Astrocyte (in vitro differentiated cells and primary cell): ENCODE data around the gene KPNA6.
"Not testable (repeated sequence)": the region's sequence is repeated elsewhere in the genome, so short reads cannot be mapped to it uniquely, and the experiment has no call there.

ENCODE experiments used
- CTCF ChIP-seq: IDR thresholded peaks from 2 replicates; pipeline ENCODE4 v1.5.1; 2011; ENCODE audit warnings: low read depth, mild to moderate bottlenecking, inconsistent platforms, low read length, moderate library complexity; ENCODE audit not compliant: insufficient read depth
- EZH2 ChIP-seq: IDR thresholded peaks from 2 replicates; pipeline ENCODE4 v1.6.1; 2012; ENCODE audit warnings: mild to moderate bottlenecking, low read length, inconsistent platforms; ENCODE audit not compliant: insufficient read depth

- TF ChIP-seq CTCF, EZH2: not testable (repeated sequence)
Observed at GRCh38 chr1:32123361-32123760, 15.5 kb downstream of the KPNA6 start.
